IMR-90 (cell line): Measurements from ENCODE around the gene CHST8. TPM values are rescaled to one million over a fixed set of nuclear protein-coding genes. Genes with fewer than 3 reads are reported as not detected.

Experiments
- ATAC-seq: fragments of 200-7000 bp; cut with Tn5 transposase; 2 replicates; pipeline ENCODE4 v1.9.1; 2020; ENCODE audit warnings: low read depth, mild to moderate bottlenecking, moderate library complexity
- BruUV-seq: library from RNA; stranded (reverse); fragments of 400-500 nt; replicated peaks from 2 replicates; lab custom pipeline; 2021; lab: Mats Ljungman, UMichigan
- CTCF ChIA-PET: fragments of 300-600 bp; formaldehyde crosslinking; extraction: SDS; loops from one replicate; lab custom pipeline; 2021; ENCODE audit warnings: antibody characterized with exemption; lab: Yijun Ruan, JAX
- POLR2A ChIA-PET: fragments of 300-600 bp; sonication (Branson Sonifier 250); formaldehyde crosslinking; loops from one replicate; lab custom pipeline; 2022; ENCODE audit warnings: antibody characterized with exemption; ENCODE audit not compliant: unreplicated experiment; lab: Charles Lee
- DNase-seq: peaks from one replicate; pipeline ENCODE4 v3.0.0; 2013
- H2AFZ ChIP-seq: replicated peaks from 2 replicates; pipeline ENCODE3; 2013; ENCODE audit warnings: low read length, mild to moderate bottlenecking; ENCODE audit not compliant: poor library complexity
- H2AK5ac ChIP-seq: 2 replicates; pipeline ENCODE4 v1.6.1; 2013; ENCODE audit warnings: low read depth, low read length, inconsistent platforms
- H2AK9ac ChIP-seq: replicated peaks from 2 replicates; pipeline ENCODE3; 2013; ENCODE audit warnings: mild to moderate bottlenecking, low read depth, low read length, moderate library complexity; ENCODE audit not compliant: poor library complexity
- H2BK120ac ChIP-seq: 2 replicates; pipeline ENCODE4 v1.6.1; 2013; ENCODE audit warnings: low read depth, low read length, inconsistent platforms
- H2BK15ac ChIP-seq: 3 replicates; pipeline ENCODE4 v1.6.1; 2013; ENCODE audit warnings: low read depth, low read length, inconsistent platforms
- H2BK20ac ChIP-seq: 2 replicates; pipeline ENCODE4 v1.6.1; 2013; ENCODE audit warnings: low read depth, mild to moderate bottlenecking, inconsistent platforms, low read length, moderate library complexity
- H2BK5ac ChIP-seq: 2 replicates; pipeline ENCODE4 v1.6.1; 2013; ENCODE audit warnings: mild to moderate bottlenecking, low read depth, low read length, inconsistent platforms; ENCODE audit not compliant: poor library complexity, severe bottlenecking
- H3K14ac ChIP-seq: replicated peaks from 2 replicates; pipeline ENCODE4 v1.6.1; 2013; ENCODE audit warnings: low read depth, low read length, inconsistent platforms
- H3K18ac ChIP-seq: 2 replicates; pipeline ENCODE4 v1.6.1; 2013; ENCODE audit warnings: low read depth, low read length, control low read depth
- H3K23ac ChIP-seq: 2 replicates; pipeline ENCODE4 v1.6.1; 2013; ENCODE audit warnings: low read depth, low read length, inconsistent platforms
- H3K27ac ChIP-seq: 2 replicates; pipeline ENCODE4 v1.5.1; 2013; ENCODE audit warnings: mild to moderate bottlenecking, control low read depth, low read length; ENCODE audit not compliant: insufficient read depth
- H3K27me3 ChIP-seq: 2 replicates; pipeline ENCODE4 v1.6.1; 2013; ENCODE audit warnings: low read length; ENCODE audit not compliant: control insufficient read depth, insufficient read depth
- H3K36me3 ChIP-seq: 2 replicates; pipeline ENCODE4 v1.6.1; 2013; ENCODE audit warnings: low read length, mixed read lengths; ENCODE audit not compliant: control insufficient read depth, insufficient read depth
- H3K4ac ChIP-seq: 2 replicates; pipeline ENCODE4 v1.6.1; 2013; ENCODE audit warnings: low read depth, low read length, inconsistent platforms
- H3K4me1 ChIP-seq: 2 replicates; pipeline ENCODE4 v1.6.1; 2013; ENCODE audit warnings: low read length, mixed read lengths; ENCODE audit not compliant: control insufficient read depth, insufficient read depth
- H3K4me2 ChIP-seq: 2 replicates; pipeline ENCODE4 v1.6.1; 2013; ENCODE audit warnings: low read depth, mild to moderate bottlenecking, control low read depth, low read length, moderate library complexity
- H3K4me3 ChIP-seq: 2 replicates; pipeline ENCODE4 v1.5.1; 2013; ENCODE audit warnings: low read depth, mild to moderate bottlenecking, control low read depth, low read length, moderate library complexity; ENCODE audit not compliant: insufficient read depth
- H3K56ac ChIP-seq: 2 replicates; pipeline ENCODE4 v1.6.1; 2013; ENCODE audit warnings: low read length, inconsistent platforms; ENCODE audit not compliant: insufficient read depth; ENCODE audit errors: extremely low read depth
- H3K79me1 ChIP-seq, 2 experiments: 2 replicates each; pipeline ENCODE4 v1.6.1; 2013; ENCODE audit warnings: low read length in 2 of 2, inconsistent platforms in 1 of 2, low read depth in 1 of 2
- H3K9ac ChIP-seq: 2 replicates; pipeline ENCODE4 v1.6.1; 2013; ENCODE audit warnings: low read depth, low read length, control low read depth
- H3K9me1 ChIP-seq: 2 replicates; pipeline ENCODE4 v1.6.1; 2013; ENCODE audit warnings: low read length, inconsistent platforms; ENCODE audit not compliant: insufficient read depth
- H3K9me3 ChIP-seq: 2 replicates; pipeline ENCODE4 v1.6.1; 2013; ENCODE audit warnings: low read length; ENCODE audit not compliant: control insufficient read depth, insufficient read depth
- H4K20me1 ChIP-seq: 2 replicates; pipeline ENCODE4 v1.6.1; 2013; ENCODE audit warnings: low read length, inconsistent platforms; ENCODE audit not compliant: insufficient read depth
- H4K5ac ChIP-seq: 2 replicates; pipeline ENCODE4 v1.6.1; 2013; ENCODE audit warnings: mild to moderate bottlenecking, low read depth, low read length, control low read depth
- H4K8ac ChIP-seq, 2 experiments: 2 replicates each; pipeline ENCODE4 v1.6.1; 2013; ENCODE audit warnings: low read depth in 2 of 2, low read length in 2 of 2, control low read depth in 1 of 2, inconsistent platforms in 1 of 2
- H4K91ac ChIP-seq: 2 replicates; pipeline ENCODE4 v1.6.1; 2013; ENCODE audit warnings: low read depth, low read length, inconsistent platforms; ENCODE audit not compliant: insufficient read depth
- BHLHE40 ChIP-seq: fragments of 150-350 bp; IDR thresholded peaks from 2 replicates; pipeline ENCODE4 v1.6.1; 2016; ENCODE audit warnings: mild to moderate bottlenecking, low read depth, low read length
- CEBPB ChIP-seq: IDR thresholded peaks from 2 replicates; pipeline ENCODE4 v1.6.1; 2012; ENCODE audit warnings: low read depth, low read length, improper control_type of control experiment
- CTCF ChIP-seq: conservative IDR thresholded peaks from 2 replicates; pipeline ENCODE4 v1.5.1; 2012; ENCODE audit warnings: mild to moderate bottlenecking, low read depth, low read length, improper control_type of control experiment
- POLR2A ChIP-seq: IDR thresholded peaks from 2 replicates; pipeline ENCODE4 v1.6.1; 2012; ENCODE audit warnings: mild to moderate bottlenecking, low read depth, low read length
- RAD21 ChIP-seq: IDR thresholded peaks from 2 replicates; pipeline ENCODE4 v1.6.1; 2012; ENCODE audit warnings: low read length, improper control_type of control experiment
- WGBS, 2 experiments: methylation state at CpG; one replicate each; pipeline versions ENCODE4 v1.1.5 to v1.1.7; 2013; ENCODE audit warnings: missing lambda C conversion rate in 2 of 2; ENCODE audit not compliant: insufficient read length in 1 of 2; ENCODE audit errors: extremely low coverage in 2 of 2; 5-methylcytosine and 5-hydroxymethylcytosine counted together
- dilution Hi-C: fragments of 300-500 bp; cut with HindIII; formaldehyde crosslinking; loops from one replicate; pipeline ENCODE4 v1.14.3; 2018; ENCODE audit warnings: low sequenced_read_pairs; ENCODE audit not compliant: unreplicated experiment
- in situ Hi-C: fragments of 300-500 bp; cut with MboI; formaldehyde crosslinking; loops from 3 replicates; pipeline ENCODE4 v1.14.3; 2019; ENCODE audit warnings: low sequenced_read_pairs, inconsistent platforms, mixed read lengths
- intact Hi-C: fragments of 100-400 bp; cut with micrococcal nuclease; formaldehyde crosslinking; loops from 2 replicates; pipeline ENCODE4 v1.10.0; 2022
- polyA plus RNA-seq, 3 experiments: library from polyadenylated mRNA; depleted of rRNA; stranded (reverse); fragments of >200 nt; gene quantifications; 2 replicates each; pipeline ENCODE4 v1.2.3, GENCODE V29; 2012; ENCODE audit warnings: low replicate concordance in 1 of 3
- total RNA-seq: library from RNA; depleted of rRNA; stranded (reverse); fragments of >200 nt; gene quantifications from 2 replicates; pipeline ENCODE4 v1.2.3, GENCODE V29; 2012

The CHST8 gene
- total and polyA plus RNA-seq, 2 of the 4 experiments (the other 2 are of a cell fraction) = not detected

GRCh38 chr19:33775731-33776487 lies 154.2 kb downstream of the CHST8 start:
- Histone ChIP-seq H3K9me1 (0 out of 2 replicates have a peak, but pooled peaks cover 4% of the 10 kb centered on the region), H3K36me3 (no peaks in the 10 kb centered on the region), H2AFZ (no peak overlapping the region), H2BK120ac (no peak overlapping the region), H3K4me3 (no peak overlapping the region), H4K91ac (no peak overlapping the region), H3K4ac (no peak overlapping the region), H3K4me1 (no peaks in the 10 kb centered on the region), H2AK9ac (no peak overlapping the region), H3K27ac (no peak overlapping the region), H3K4me2 (no peak overlapping the region), H3K56ac (no peak overlapping the region), H2BK20ac (no peak overlapping the region), H3K27me3 (peaks cover 16% of the 10 kb centered on the region; the same call in 1 of the 2 replicates), H3K9me3 (no peaks in the 10 kb centered on the region), H4K5ac (no peak overlapping the region), H4K8ac (no peak overlapping the region), H2AK5ac (no peak overlapping the region), H3K79me1 (no peaks in the 10 kb centered on the region), H2BK5ac (no peak overlapping the region), H2BK15ac (no peak overlapping the region), H3K23ac (no peak overlapping the region), H4K20me1 (no peaks in the 10 kb centered on the region), H3K14ac (no peak overlapping the region), H3K9ac (no peak overlapping the region), H3K18ac (no peak overlapping the region)
- dilution Hi-C loops = no loop called here
- DNase-seq (no peak), ATAC-seq (no peak)
- in situ Hi-C loops = loop anchor here (5.0 to 25.0 kb wide), 2 partner anchors 321 to 561 kb away; no protein-coding TSS in a partner anchor
- POLR2A ChIA-PET = no interaction called here
- no TSS peak for BruUV-seq
- 55% methylated on average over 5 of the region's 9 CpGs; no CpG with 5 or more reads in 1 of the 2 experiments for WGBS, 2 experiments
- CTCF ChIA-PET = no interaction called here
- no peak for TF ChIP-seq CEBPB
- no peak for TF ChIP-seq RAD21
- no peak for TF ChIP-seq BHLHE40
- no peak for TF ChIP-seq CTCF
- TF ChIP-seq POLR2A = no peak
- intact Hi-C loops = loop anchor here (10.0 kb wide), 1 partner anchor 651 kb away; no protein-coding TSS in a partner anchor
